ENCODE results near the gene CDIPT.

GRCh38 chr16:29893553-29893952 is 30.5 kb upstream of the CDIPT start:
- TF ChIP-seq CTCF (conservative IDR thresholded peaks at IDR 0.05; ENCODE audit: low read depth, low read length) (no peak), POLR2A (IDR thresholded peaks at IDR 0.05; ENCODE audit: low read depth, low read length) (no peak), CEBPB (IDR thresholded peaks at IDR 0.05; ENCODE audit: low read depth, low read length) (no peak)

Measured in IMR-90 (cell line).